Measurements from ENCODE around the gene TRAT1.

The TRAT1 gene

DNA sequence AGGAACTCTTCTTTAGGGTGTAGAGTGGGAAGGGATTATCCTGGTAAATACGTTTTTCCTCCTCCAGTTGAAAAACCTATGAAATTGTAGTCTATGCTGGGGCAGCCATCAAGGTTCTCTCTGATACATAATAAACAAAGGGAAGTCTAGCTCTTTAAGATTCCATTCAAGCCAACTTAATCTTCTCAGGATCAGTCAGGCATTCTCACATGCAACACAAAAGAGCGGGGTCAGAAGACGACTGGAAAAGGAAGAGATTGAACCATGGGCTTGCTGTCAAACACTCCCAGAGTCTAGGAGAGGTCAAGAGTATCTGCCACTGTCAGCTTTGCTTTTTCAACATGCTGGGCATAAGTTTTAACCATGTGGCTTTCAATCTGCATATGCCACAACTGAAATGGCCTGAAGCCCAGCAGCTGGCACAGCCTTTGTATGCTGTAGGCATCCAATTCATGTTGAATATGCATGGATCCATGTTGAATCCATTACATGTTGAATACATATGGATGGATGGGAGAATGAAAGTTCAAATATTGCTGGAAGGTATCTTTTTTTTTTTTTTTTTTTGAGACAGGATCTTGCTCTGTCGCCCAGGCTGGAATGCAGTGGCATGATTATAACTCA is 8.5 kb downstream of the TRAT1 start:
- Mint-ChIP-seq H3K27ac (peak overlapping the region; percentile 96), H3K36me3 (peaks cover 10% of the 10 kb centered on the region), H3K4me3 (no peak overlapping the region), H3K4me1 (ENCODE audit: low read depth) (peaks cover 90% of the 10 kb centered on the region), H3K27me3 (no peaks in the 10 kb centered on the region), H3K9me3 (ENCODE audit: low read depth) (no peaks in the 10 kb centered on the region)

DNA sequence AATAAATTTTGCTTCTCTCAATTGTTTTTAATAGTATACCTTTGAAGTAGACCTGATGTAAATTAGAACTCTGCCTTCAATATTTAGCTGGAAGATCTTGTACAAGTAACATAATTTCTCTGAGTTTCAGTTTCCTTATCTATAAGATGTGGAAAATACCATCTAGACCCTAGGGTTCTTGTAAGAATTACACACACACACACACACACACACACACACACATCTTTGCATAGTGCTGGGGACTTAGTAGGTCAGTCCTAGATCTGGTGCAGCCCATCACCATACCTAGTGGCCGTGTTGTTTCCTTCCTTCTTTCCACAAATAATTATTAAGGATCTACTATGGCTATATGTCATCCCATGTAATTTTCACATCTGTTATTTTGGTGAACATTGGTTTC is 11.0 kb downstream of the TRAT1 start:
- H3K4me3 Mint-ChIP-seq = peak overlapping the region; percentile 86
- H3K27me3 Mint-ChIP-seq = no peaks in the 10 kb centered on the region
- peaks cover 12% of the 10 kb centered on the region for H3K36me3 Mint-ChIP-seq
- H3K9me3 Mint-ChIP-seq (ENCODE audit: low read depth) = no peaks in the 10 kb centered on the region
- peak overlapping the region; percentile 96 for H3K27ac Mint-ChIP-seq
- peaks cover 87% of the 10 kb centered on the region for H3K4me1 Mint-ChIP-seq (ENCODE audit: low read depth)

DNA sequence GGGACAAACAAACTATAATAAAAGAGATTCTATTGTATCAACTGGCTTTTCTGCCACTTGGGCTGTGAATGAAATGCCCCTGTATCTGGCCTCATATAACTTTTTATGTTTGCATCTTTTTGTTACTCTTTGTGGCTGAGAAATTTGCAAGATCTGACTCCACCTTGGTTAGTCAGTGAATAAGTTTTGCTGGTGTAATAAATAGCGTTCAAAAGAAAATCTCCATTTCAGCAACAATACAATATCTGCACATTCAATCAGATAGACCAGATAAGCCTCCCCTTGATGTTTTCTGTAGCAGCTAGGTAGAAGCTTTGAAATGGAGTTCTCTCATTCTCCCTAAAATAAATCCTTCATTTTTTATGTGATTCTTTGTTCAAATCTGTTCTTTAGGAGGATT is 12.0 kb downstream of the TRAT1 start:
- Mint-ChIP-seq H3K4me1 (ENCODE audit: low read depth) (peaks cover 91% of the 10 kb centered on the region), H3K36me3 (peaks cover 12% of the 10 kb centered on the region), H3K9me3 (ENCODE audit: low read depth) (no peaks in the 10 kb centered on the region), H3K27me3 (no peaks in the 10 kb centered on the region), H3K27ac (peak overlapping the region; percentile 96), H3K4me3 (peak overlapping the region; percentile 86)

GRCh38 chr3:108835101-108835500 is 12.5 kb downstream of the TRAT1 start:
- H3K27ac Mint-ChIP-seq = peak overlapping the region; percentile 96
- peaks cover 88% of the 10 kb centered on the region for H3K4me1 Mint-ChIP-seq (ENCODE audit: low read depth)
- no peaks in the 10 kb centered on the region for H3K9me3 Mint-ChIP-seq (ENCODE audit: low read depth)
- no peaks in the 10 kb centered on the region for H3K27me3 Mint-ChIP-seq
- peak overlapping the region; percentile 86 for H3K4me3 Mint-ChIP-seq
- H3K36me3 Mint-ChIP-seq = peaks cover 12% of the 10 kb centered on the region

- Mint-ChIP-seq H3K36me3 (peaks cover 17% of the 10 kb centered on the region), H3K4me3 (peak overlapping the region; percentile 60), H3K4me1 (ENCODE audit: low read depth) (peaks cover 85% of the 10 kb centered on the region), H3K27me3 (no peaks in the 10 kb centered on the region), H3K9me3 (ENCODE audit: low read depth) (no peaks in the 10 kb centered on the region), H3K27ac (peak overlapping the region; percentile 89)
Measured at GRCh38 chr3:108838436-108838835, 15.8 kb downstream of the TRAT1 start.

DNA sequence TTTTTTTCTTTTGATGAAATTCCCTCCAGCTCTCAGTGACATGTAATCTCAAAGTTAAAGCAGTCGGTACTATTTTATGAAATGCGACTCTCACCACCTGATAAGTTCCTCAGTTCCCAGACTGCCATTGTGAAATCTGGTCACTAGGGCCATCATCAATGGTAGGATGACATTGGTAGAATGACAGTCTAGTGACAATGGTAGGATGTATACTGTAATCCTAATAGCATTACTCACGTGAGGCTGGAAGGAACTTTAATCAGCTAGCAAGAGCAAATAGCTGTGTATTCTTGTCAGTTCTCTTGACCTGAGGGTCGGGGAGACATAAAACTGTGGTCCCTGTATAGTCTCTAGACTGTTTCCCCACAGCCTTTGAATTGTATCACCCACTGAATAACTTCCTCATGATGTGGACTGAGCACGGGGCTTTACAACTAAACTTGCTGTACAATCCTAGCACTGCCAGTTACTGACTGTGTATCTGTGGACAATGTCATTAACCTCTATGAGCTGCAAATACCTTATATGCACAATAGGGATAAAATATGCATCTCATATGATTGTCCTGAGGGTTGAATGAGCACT is 23.2 kb downstream of the TRAT1 start:
- no peaks in the 10 kb centered on the region for H3K27me3 Mint-ChIP-seq
- no peaks in the 10 kb centered on the region for H3K9me3 Mint-ChIP-seq (ENCODE audit: low read depth)
- no peak overlapping the region for H3K4me3 Mint-ChIP-seq
- peak overlapping the region; percentile 16 for H3K27ac Mint-ChIP-seq
- peaks cover 70% of the 10 kb centered on the region for H3K4me1 Mint-ChIP-seq (ENCODE audit: low read depth)
- H3K36me3 Mint-ChIP-seq = peaks cover 30% of the 10 kb centered on the region

DNA sequence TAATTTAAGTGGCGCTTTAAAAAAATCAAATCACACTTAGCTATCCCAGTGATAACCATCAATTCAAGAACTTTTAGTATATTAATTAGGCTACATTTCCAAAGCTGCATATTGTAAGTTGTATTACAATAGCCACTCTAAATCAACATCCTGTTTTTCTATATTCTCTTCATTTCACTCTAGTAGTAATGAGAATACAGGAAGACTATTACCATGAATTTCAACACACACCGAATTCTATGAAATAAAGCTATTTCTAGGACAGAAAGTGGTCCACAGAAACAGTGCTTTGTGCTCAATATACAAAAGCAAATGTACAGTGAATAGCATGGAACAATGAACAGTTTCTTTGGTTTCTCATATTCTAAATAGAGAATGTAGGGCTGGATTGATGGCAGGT is 24.6 kb downstream of the TRAT1 start:
- no peak overlapping the region for H3K27ac Mint-ChIP-seq
- no peak overlapping the region for H3K4me3 Mint-ChIP-seq
- H3K27me3 Mint-ChIP-seq = no peaks in the 10 kb centered on the region
- H3K36me3 Mint-ChIP-seq = peaks cover 29% of the 10 kb centered on the region
- H3K4me1 Mint-ChIP-seq (ENCODE audit: low read depth) = peaks cover 58% of the 10 kb centered on the region
- H3K9me3 Mint-ChIP-seq (ENCODE audit: low read depth) = no peaks in the 10 kb centered on the region

DNA sequence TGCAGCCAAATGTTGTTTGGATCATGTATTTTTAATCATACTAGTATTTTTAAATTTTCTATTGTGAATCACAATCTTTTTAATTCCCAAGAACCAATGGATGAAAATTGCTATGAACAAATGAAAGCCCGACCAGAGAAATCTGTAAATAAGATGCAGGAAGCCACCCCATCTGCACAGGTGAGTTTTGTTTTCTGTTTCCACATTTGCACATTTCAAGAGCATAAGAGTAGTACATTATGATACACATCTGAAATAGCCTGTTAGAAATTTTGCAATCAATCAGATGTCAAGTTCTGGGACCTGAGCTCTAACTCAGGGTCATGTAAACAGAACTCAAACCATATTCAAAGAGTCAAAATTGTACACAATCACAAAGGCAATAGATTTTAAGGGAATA is 26.5 kb downstream of the TRAT1 start:
- peaks cover 30% of the 10 kb centered on the region for H3K36me3 Mint-ChIP-seq
- H3K27ac Mint-ChIP-seq = peak overlapping the region; percentile 8
- H3K27me3 Mint-ChIP-seq = no peaks in the 10 kb centered on the region
- no peaks in the 10 kb centered on the region for H3K9me3 Mint-ChIP-seq (ENCODE audit: low read depth)
- no peak overlapping the region for H3K4me3 Mint-ChIP-seq
- peaks cover 40% of the 10 kb centered on the region for H3K4me1 Mint-ChIP-seq (ENCODE audit: low read depth)

GRCh38 chr3:108861401-108861800 is 38.8 kb downstream of the TRAT1 start:
- Mint-ChIP-seq H3K4me3 (no peak overlapping the region), H3K27ac (peak overlapping the region; percentile 97), H3K9me3 (ENCODE audit: low read depth) (peaks cover 8% of the 10 kb centered on the region), H3K4me1 (ENCODE audit: low read depth) (peaks cover 34% of the 10 kb centered on the region), H3K36me3 (peaks cover 37% of the 10 kb centered on the region), H3K27me3 (no peaks in the 10 kb centered on the region)

DNA sequence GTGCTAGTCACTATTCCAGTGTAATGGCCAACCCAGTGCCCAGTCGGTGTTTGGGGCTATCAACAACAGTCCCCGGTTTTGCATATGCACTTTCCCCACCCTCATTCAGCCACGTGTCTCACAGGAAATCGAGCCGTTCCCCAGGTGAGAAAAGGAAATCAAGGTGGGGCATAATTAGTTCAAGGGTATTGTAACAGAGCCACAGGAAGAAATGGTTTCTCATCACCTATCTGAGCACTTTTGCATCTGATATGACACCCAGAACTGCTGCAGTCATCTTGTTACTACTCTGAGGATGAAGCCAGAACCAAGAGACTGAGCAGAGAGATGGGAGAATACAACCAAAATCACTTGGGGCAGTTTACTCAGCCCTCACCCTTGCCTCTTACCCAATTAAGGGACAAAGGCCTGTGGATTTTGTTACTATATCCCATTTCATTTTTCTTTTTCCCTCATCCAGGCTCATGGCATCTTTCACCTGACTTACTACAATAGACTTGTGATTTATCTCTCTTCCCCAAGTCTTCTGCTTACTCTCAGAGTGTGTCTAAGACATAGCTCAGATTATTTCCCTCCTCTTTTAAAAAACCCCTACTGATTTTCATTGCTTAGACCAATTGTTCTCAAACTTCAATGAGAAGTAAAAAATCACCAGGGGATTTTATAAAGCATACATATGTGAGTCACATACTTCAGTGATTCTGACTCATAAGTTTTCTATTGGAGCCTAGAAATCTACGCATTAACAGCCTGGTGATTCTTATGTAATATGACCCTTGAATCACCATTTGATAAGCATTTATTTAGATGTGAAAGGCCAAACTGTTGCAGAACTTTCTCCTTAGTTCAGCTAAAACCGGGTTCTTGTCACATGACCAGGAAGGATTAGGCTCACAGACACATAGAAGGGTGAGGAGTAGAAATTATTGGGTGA is 40.5 kb downstream of the TRAT1 start:
- H3K4me1 Mint-ChIP-seq (ENCODE audit: low read depth) = peaks cover 34% of the 10 kb centered on the region

GRCh38 chr3:108863799-108864135 is 41.2 kb downstream of the TRAT1 start:
- Mint-ChIP-seq H3K4me3 (peak overlapping the region; percentile 51), H3K4me1 (ENCODE audit: low read depth) (peaks cover 31% of the 10 kb centered on the region), H3K27me3 (no peaks in the 10 kb centered on the region), H3K27ac (peak overlapping the region; percentile 97), H3K9me3 (ENCODE audit: low read depth) (peaks cover 4% of the 10 kb centered on the region), H3K36me3 (peaks cover 27% of the 10 kb centered on the region)

More for the DNA sequence above, 40.5 kb downstream of the TRAT1 start:
- Mint-ChIP-seq H3K27ac (peak overlapping the region; percentile 97), H3K4me3 (peak overlapping the region; percentile 73), H3K27me3 (no peaks in the 10 kb centered on the region), H3K9me3 (ENCODE audit: low read depth) (peaks cover 8% of the 10 kb centered on the region), H3K36me3 (peaks cover 32% of the 10 kb centered on the region)

DNA sequence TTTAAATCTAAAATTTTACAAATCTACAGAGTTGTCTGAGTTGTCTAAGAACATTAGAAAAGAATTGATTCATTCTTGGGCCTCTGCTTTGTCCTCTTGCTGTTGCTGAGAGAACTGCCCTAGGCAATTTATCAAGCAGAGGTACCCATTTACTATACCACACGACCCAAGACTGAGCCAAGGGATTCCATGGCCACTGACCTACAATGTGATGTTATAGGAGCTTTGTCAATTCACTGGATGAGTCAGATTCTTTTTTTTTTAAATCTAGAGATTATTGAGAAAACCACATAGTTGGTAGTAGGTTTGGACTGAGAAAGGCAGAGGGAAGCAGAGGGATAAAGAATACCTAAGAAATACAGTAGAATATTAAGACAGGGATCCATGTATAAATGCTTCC is 55.3 kb downstream of the TRAT1 start:
- peaks cover 7% of the 10 kb centered on the region for H3K9me3 Mint-ChIP-seq (ENCODE audit: low read depth)
- H3K36me3 Mint-ChIP-seq = peaks cover 10% of the 10 kb centered on the region
- H3K27ac Mint-ChIP-seq = no peak overlapping the region
- peaks cover 2% of the 10 kb centered on the region for H3K4me1 Mint-ChIP-seq (ENCODE audit: low read depth)
- no peak overlapping the region for H3K4me3 Mint-ChIP-seq
- H3K27me3 Mint-ChIP-seq = no peaks in the 10 kb centered on the region

DNA sequence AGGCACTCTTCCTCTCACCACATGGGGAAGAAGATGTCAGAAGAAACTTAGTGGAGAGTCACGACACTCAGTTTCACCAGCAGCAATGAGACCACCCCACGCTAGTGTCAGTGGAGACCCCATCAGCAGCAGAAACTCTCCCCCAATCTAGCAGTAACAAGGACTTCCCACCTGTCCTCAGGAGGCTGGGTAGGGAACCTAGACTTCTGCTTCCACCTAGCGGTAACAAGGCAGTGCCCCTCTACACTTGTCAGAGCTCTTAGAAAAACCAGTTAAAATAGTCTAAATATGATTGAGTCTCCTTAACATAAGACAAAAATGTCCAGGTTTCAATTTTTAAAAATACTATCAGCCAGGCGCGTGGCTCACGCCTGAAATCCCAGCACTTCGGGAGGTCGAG is 57.3 kb downstream of the TRAT1 start:
- Mint-ChIP-seq H3K36me3 (peaks cover 6% of the 10 kb centered on the region), H3K9me3 (ENCODE audit: low read depth) (peaks cover 2% of the 10 kb centered on the region), H3K4me1 (ENCODE audit: low read depth) (peaks cover 13% of the 10 kb centered on the region), H3K27me3 (no peaks in the 10 kb centered on the region), H3K4me3 (no peak overlapping the region), H3K27ac (no peak overlapping the region)

- H3K4me3 Mint-ChIP-seq = no peak overlapping the region
- H3K4me1 Mint-ChIP-seq (ENCODE audit: low read depth) = peaks cover 10% of the 10 kb centered on the region
- H3K27ac Mint-ChIP-seq = no peak overlapping the region
- H3K36me3 Mint-ChIP-seq = peaks cover 6% of the 10 kb centered on the region
- no peaks in the 10 kb centered on the region for H3K27me3 Mint-ChIP-seq
- H3K9me3 Mint-ChIP-seq (ENCODE audit: low read depth) = peaks cover 2% of the 10 kb centered on the region
Measured at GRCh38 chr3:108882762-108883161, 60.2 kb downstream of the TRAT1 start.

- Mint-ChIP-seq H3K9me3 (ENCODE audit: low read depth) (peaks cover 2% of the 10 kb centered on the region), H3K4me3 (no peak overlapping the region), H3K4me1 (ENCODE audit: low read depth) (peaks cover 10% of the 10 kb centered on the region), H3K27ac (peak overlapping the region; percentile 52), H3K36me3 (peaks cover 8% of the 10 kb centered on the region), H3K27me3 (no peaks in the 10 kb centered on the region)
Measured at GRCh38 chr3:108883373-108883772, 60.8 kb downstream of the TRAT1 start.

Data from activated naive CD8-positive, alpha-beta T cell (primary cell).